ENCODE measurements around the gene SLC2A1. TPM values are rescaled to one million over a fixed set of nuclear protein-coding genes. Genes with fewer than 3 reads are reported as not detected.

Gene SLC2A1
- polyA plus RNA-seq, 1 experiment = 193 TPM

GRCh38 chr1:42935313-42935895 is 23.3 kb downstream of the SLC2A1 start:
- peaks cover 42% of the 10 kb centered on the region for H3K36me3 ChIP-seq (ENCODE audit: control insufficient read depth, insufficient read depth, low read length)
- H3K27me3 ChIP-seq (ENCODE audit: control insufficient read depth, insufficient read depth, low read length) = no peaks in the 10 kb centered on the region
- POLR2A ChIA-PET = interaction anchor here (0.6 kb wide), 1 partner anchor 32 kb away, joined by 3 read pairs; no protein-coding TSS in a partner anchor
- CTCF ChIA-PET = interaction anchor here (0.9 to 4.9 kb wide), 5 partner anchors 12 to 137 kb away, joined by 3 to 24 read pairs (median 3); no protein-coding TSS in a partner anchor
- DNase-seq (ENCODE audit: low read depth) = no peak
- TF ChIP-seq CTCF (IDR thresholded peaks at IDR 0.05; ENCODE audit: insufficient read depth, low read depth, low read length) = no peak
- H3K4me3 ChIP-seq (ENCODE audit: low read depth, low read length) = no peak overlapping the region

GRCh38 chr1:42934541-42935312 is 23.9 kb downstream of the SLC2A1 start:
- TF ChIP-seq CTCF (IDR thresholded peaks at IDR 0.05; ENCODE audit: insufficient read depth, low read depth, low read length) = no peak
- Histone ChIP-seq H3K27me3 (ENCODE audit: control insufficient read depth, insufficient read depth, low read length) (no peaks in the 10 kb centered on the region), H3K36me3 (ENCODE audit: control insufficient read depth, insufficient read depth, low read length) (peaks cover 47% of the 10 kb centered on the region), H3K4me3 (ENCODE audit: low read depth, low read length) (no peak overlapping the region)
- POLR2A ChIA-PET = no interaction called here
- CTCF ChIA-PET = interaction anchor here (1.1 to 4.9 kb wide), 5 partner anchors 12 to 138 kb away, joined by 3 to 24 read pairs (median 3); no protein-coding TSS in a partner anchor
- no peak for DNase-seq (ENCODE audit: low read depth)

GRCh38 chr1:42933610-42934491 is 24.8 kb downstream of the SLC2A1 start:
- TF ChIP-seq CTCF (IDR thresholded peaks at IDR 0.05; ENCODE audit: insufficient read depth, low read depth, low read length) = no peak
- POLR2A ChIA-PET = no interaction called here
- Histone ChIP-seq H3K27me3 (ENCODE audit: control insufficient read depth, insufficient read depth, low read length) (no peaks in the 10 kb centered on the region), H3K36me3 (ENCODE audit: control insufficient read depth, insufficient read depth, low read length) (peaks cover 53% of the 10 kb centered on the region), H3K4me3 (ENCODE audit: low read depth, low read length) (no peak overlapping the region)
- CTCF ChIA-PET = interaction anchor here (1.3 to 4.9 kb wide), 2 partner anchors 11 to 139 kb away, joined by 3 to 24 read pairs; no protein-coding TSS in a partner anchor
- DNase-seq (ENCODE audit: low read depth) = no peak

GRCh38 chr1:42933060-42933586 is 25.5 kb downstream of the SLC2A1 start:
- no peak for TF ChIP-seq CTCF (IDR thresholded peaks at IDR 0.05; ENCODE audit: insufficient read depth, low read depth, low read length)
- no peaks in the 10 kb centered on the region for H3K27me3 ChIP-seq (ENCODE audit: control insufficient read depth, insufficient read depth, low read length)
- DNase-seq (ENCODE audit: low read depth) = no peak
- peaks cover 53% of the 10 kb centered on the region for H3K36me3 ChIP-seq (ENCODE audit: control insufficient read depth, insufficient read depth, low read length)
- no peak overlapping the region for H3K4me3 ChIP-seq (ENCODE audit: low read depth, low read length)
- CTCF ChIA-PET = interaction anchor here (1.4 kb wide), 1 partner anchor 10 kb away, joined by 5 read pairs; no protein-coding TSS in a partner anchor
- POLR2A ChIA-PET = no interaction called here
